Embryonic facial prominence (tissue), 1 donor: ENCODE measurements around the gene MTHFD2L.

Experiments
- DNase-seq: peaks from one replicate; pipeline ENCODE4 v3.0.0-alpha.2; 2016; ENCODE audit errors: extremely low spot score

Gene MTHFD2L

GRCh38 chr4:74304095-74304625 is 146.2 kb downstream of the MTHFD2L start:
- no peak for DNase-seq

- no peak for DNase-seq
These were observed 147.1 kb downstream of the MTHFD2L start for GRCh38 chr4:74305000-74305399.

- no peak for DNase-seq
These were observed 149.3 kb downstream of the MTHFD2L start for GRCh38 chr4:74307170-74307569.

- no peak for DNase-seq
These were observed 150.3 kb downstream of the MTHFD2L start, which contains the start of gene EPGN for GRCh38 chr4:74308215-74308614. Gene EPGN (plus strand): TSS chr4:74308470. CDS start chr4:74308534, 64 bp downstream.

- DNase-seq, result no peak
These were observed 151.3 kb downstream of the MTHFD2L start for GRCh38 chr4:74309223-74309622.

- no peak for DNase-seq
These were observed 153.9 kb downstream of the MTHFD2L start for GRCh38 chr4:74311696-74312313.

- no peak for DNase-seq
These were observed 156.4 kb downstream of the MTHFD2L start for GRCh38 chr4:74314329-74314728.

GRCh38 chr4:74314944-74315343 is 157.0 kb downstream of the MTHFD2L start:
- no peak for DNase-seq

GRCh38 chr4:74315376-74315775 is 157.5 kb downstream of the MTHFD2L start:
- no peak for DNase-seq

- no peak for DNase-seq
These were observed 158.5 kb downstream of the MTHFD2L start for GRCh38 chr4:74316397-74316796.

GRCh38 chr4:74317616-74318246 is 159.8 kb downstream of the MTHFD2L start:
- DNase-seq, result no peak

- DNase-seq, result no peak
These were observed 160.4 kb downstream of the MTHFD2L start for GRCh38 chr4:74318276-74318675.

GRCh38 chr4:74319470-74319869 is 161.6 kb downstream of the MTHFD2L start:
- no peak for DNase-seq

GRCh38 chr4:74320559-74321118 is 162.7 kb downstream of the MTHFD2L start:
- peak; percentile 25 for DNase-seq

- no peak for DNase-seq
These were observed 164.4 kb downstream of the MTHFD2L start for GRCh38 chr4:74322301-74322700.

- DNase-seq, result no peak
These were observed 165.7 kb downstream of the MTHFD2L start for GRCh38 chr4:74323663-74324062.

- DNase-seq, result no peak
These were observed 166.3 kb downstream of the MTHFD2L start for GRCh38 chr4:74324262-74324661.

GRCh38 chr4:74325886-74326285 is 168.0 kb downstream of the MTHFD2L start:
- DNase-seq, result no peak

- no peak for DNase-seq
These were observed 169.8 kb downstream of the MTHFD2L start for GRCh38 chr4:74327762-74328161.

- no peak for DNase-seq
These were observed 170.6 kb downstream of the MTHFD2L start for GRCh38 chr4:74328501-74328900.

GRCh38 chr4:74329307-74329706 is 171.4 kb downstream of the MTHFD2L start:
- no peak for DNase-seq

GRCh38 chr4:74330295-74330750 is 172.4 kb downstream of the MTHFD2L start:
- no peak for DNase-seq

- DNase-seq, result no peak
These were observed 173.3 kb downstream of the MTHFD2L start for GRCh38 chr4:74331252-74331651.
